Activated T-cell treated with anti-CD3 and anti-CD28 coated beads, Interleukin-2, amount 50 U/mL, for 24 hours (primary cell): ENCODE measurements around the gene BMPR1B.
"Not testable (repeated sequence)": the region's sequence is repeated elsewhere in the genome, so short reads cannot be mapped to it uniquely, and the experiment has no call there.

Experiments
- DNase-seq: peaks from one replicate; pipeline ENCODE4 v3.0.0-alpha.2; 2020
- H3K27ac Mint-ChIP-seq: 2 replicates; pipeline ENCODE4 v1.8.0; 2020; ENCODE audit warnings: mild to moderate bottlenecking, mixed read lengths
- H3K27me3 Mint-ChIP-seq: 2 replicates; pipeline ENCODE4 v1.8.0; 2020; ENCODE audit warnings: mixed read lengths
- H3K36me3 Mint-ChIP-seq: 2 replicates; pipeline ENCODE4 v1.8.0; 2020; ENCODE audit warnings: low read depth, mixed read lengths
- H3K4me1 Mint-ChIP-seq: 2 replicates; pipeline ENCODE4 v1.8.0; 2020; ENCODE audit warnings: low read depth, mixed read lengths
- H3K4me3 Mint-ChIP-seq: 2 replicates; pipeline ENCODE4 v1.8.0; 2020; ENCODE audit warnings: mild to moderate bottlenecking, moderate library complexity, mixed read lengths
- H3K9me3 Mint-ChIP-seq: 2 replicates; pipeline ENCODE4 v1.8.0; 2020; ENCODE audit warnings: mixed read lengths

BMPR1B gene

DNA sequence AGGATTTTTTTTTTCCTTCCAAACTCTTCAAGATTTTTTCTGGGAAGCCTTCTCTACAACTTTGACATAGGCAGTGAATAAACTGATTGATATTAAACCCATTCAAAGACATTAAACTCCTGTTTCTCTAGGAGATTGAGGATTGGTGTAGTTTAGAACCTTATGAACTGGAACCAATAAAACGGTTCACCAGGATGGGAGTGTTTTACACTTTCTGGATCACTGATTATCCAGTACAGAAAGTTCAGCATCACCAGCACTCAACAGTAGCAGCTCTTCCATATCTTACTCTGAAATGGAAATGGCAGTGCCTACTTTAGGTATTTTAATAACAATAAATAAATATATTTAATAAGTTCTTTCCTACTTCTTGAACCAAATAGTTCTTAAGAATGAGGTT is 76.7 kb downstream of the BMPR1B start:
- no peak overlapping the region for H3K4me3 Mint-ChIP-seq
- H3K27me3 Mint-ChIP-seq = no peaks in the 10 kb centered on the region
- no peaks in the 10 kb centered on the region for H3K9me3 Mint-ChIP-seq
- H3K4me1 Mint-ChIP-seq = no peaks in the 10 kb centered on the region
- no peaks in the 10 kb centered on the region for H3K36me3 Mint-ChIP-seq
- DNase-seq = no peak
- H3K27ac Mint-ChIP-seq = no peak overlapping the region

DNA sequence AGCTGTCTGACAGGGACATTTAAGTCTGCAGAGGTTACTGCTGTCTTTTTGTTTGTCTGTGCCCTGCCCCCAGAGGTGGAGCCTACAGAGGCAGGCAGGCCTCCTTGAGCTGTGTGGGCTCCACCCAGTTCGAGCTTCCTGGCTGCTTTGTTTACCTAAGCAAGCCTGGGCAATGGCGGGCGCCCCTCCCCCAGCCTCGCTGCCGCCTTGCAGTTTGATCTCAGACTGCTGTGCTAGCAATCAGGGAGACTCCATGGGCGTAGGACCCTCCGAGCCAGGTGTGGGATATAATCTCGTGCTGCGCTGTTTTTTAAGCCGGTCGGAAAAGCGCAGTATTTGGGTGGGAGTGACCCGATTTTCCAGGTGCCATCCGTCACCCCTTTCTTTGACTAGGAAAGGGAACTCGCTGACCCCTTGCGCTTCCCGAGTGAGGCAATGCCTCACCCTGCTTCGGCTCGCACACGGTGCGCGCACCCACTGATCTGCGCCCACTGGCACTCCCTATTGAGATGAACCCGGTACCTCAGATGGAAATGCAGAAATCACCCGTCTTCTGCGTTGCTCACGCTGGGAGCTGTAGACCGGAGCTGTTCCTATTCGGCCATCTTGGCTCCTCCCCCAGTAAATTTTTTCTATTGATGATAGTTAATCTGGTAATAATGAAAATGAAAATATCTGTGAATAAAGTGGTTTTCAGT is 83.6 kb downstream of the BMPR1B start:
- not testable (repeated sequence) for H3K27me3 Mint-ChIP-seq, H3K4me1 Mint-ChIP-seq, DNase-seq, H3K4me3 Mint-ChIP-seq, H3K36me3 Mint-ChIP-seq, H3K9me3 Mint-ChIP-seq, H3K27ac Mint-ChIP-seq

- H3K4me1 Mint-ChIP-seq = no peaks in the 10 kb centered on the region
- DNase-seq = no peak
- H3K27me3 Mint-ChIP-seq = no peaks in the 10 kb centered on the region
- no peaks in the 10 kb centered on the region for H3K9me3 Mint-ChIP-seq
- H3K36me3 Mint-ChIP-seq = no peaks in the 10 kb centered on the region
- no peak overlapping the region for H3K27ac Mint-ChIP-seq
- H3K4me3 Mint-ChIP-seq = no peak overlapping the region
These were observed 84.1 kb downstream of the BMPR1B start for GRCh38 chr4:94841864-94842221.

GRCh38 chr4:94843216-94843615 is 85.5 kb downstream of the BMPR1B start:
- Mint-ChIP-seq H3K9me3 (no peaks in the 10 kb centered on the region), H3K36me3 (no peaks in the 10 kb centered on the region), H3K27me3 (no peaks in the 10 kb centered on the region), H3K4me1 (no peaks in the 10 kb centered on the region), H3K27ac (no peak overlapping the region), H3K4me3 (no peak overlapping the region)
- DNase-seq = no peak

DNA sequence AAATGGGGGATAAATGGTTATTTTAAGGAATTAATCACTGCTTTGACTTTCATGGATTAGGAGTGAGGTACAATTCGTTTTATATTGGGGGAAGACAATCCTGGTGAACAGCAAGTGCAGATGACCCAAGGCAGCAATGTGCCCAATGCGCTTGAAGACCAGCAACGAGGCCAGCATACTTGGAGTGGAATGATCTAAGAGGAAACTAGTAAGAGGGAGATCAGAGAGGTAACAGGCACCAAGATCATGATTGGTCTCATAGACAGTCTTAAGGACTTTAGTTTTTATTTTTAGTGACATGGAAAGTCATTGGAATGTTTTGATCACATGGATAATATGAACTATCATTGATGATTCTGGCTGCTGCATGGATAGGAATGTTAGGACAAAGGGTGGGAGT is 90.6 kb downstream of the BMPR1B start:
- no peaks in the 10 kb centered on the region for H3K27me3 Mint-ChIP-seq
- H3K4me1 Mint-ChIP-seq = no peaks in the 10 kb centered on the region
- no peak overlapping the region for H3K27ac Mint-ChIP-seq
- DNase-seq = no peak
- H3K4me3 Mint-ChIP-seq = no peak overlapping the region
- H3K36me3 Mint-ChIP-seq = no peaks in the 10 kb centered on the region
- H3K9me3 Mint-ChIP-seq = no peaks in the 10 kb centered on the region

- Mint-ChIP-seq H3K36me3 (no peaks in the 10 kb centered on the region), H3K27ac (no peak overlapping the region), H3K4me3 (no peak overlapping the region), H3K4me1 (no peaks in the 10 kb centered on the region), H3K27me3 (no peaks in the 10 kb centered on the region), H3K9me3 (no peaks in the 10 kb centered on the region)
- no peak for DNase-seq
These were observed 92.1 kb downstream of the BMPR1B start for GRCh38 chr4:94849901-94850300.

DNA sequence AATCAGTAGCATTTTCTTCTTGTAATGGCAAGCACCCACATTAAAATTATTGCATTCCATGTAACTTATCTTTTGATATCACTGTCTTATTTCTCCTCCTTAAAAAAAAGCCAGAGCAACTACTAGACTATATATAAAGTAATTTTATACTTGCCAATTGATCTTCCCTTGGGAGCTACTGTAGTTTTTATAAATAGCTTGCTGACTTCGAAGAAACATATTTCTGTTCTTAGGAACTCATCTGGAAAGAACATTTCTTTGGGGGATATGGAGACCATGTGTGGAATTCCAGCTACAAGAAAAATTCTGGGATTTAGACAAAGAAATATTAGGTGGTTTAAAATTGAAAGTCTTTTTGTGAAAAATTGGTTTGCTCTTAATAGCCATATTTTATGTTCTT is 94.9 kb downstream of the BMPR1B start:
- DNase-seq = no peak
- no peaks in the 10 kb centered on the region for H3K4me1 Mint-ChIP-seq
- H3K36me3 Mint-ChIP-seq = no peaks in the 10 kb centered on the region
- no peak overlapping the region for H3K27ac Mint-ChIP-seq
- no peaks in the 10 kb centered on the region for H3K27me3 Mint-ChIP-seq
- no peaks in the 10 kb centered on the region for H3K9me3 Mint-ChIP-seq
- no peak overlapping the region for H3K4me3 Mint-ChIP-seq

GRCh38 chr4:94856030-94856429 is 98.3 kb downstream of the BMPR1B start:
- DNase-seq = no peak
- Mint-ChIP-seq H3K27me3 (no peaks in the 10 kb centered on the region), H3K27ac (no peak overlapping the region), H3K36me3 (no peaks in the 10 kb centered on the region), H3K4me3 (no peak overlapping the region), H3K4me1 (no peaks in the 10 kb centered on the region), H3K9me3 (no peaks in the 10 kb centered on the region)

DNA sequence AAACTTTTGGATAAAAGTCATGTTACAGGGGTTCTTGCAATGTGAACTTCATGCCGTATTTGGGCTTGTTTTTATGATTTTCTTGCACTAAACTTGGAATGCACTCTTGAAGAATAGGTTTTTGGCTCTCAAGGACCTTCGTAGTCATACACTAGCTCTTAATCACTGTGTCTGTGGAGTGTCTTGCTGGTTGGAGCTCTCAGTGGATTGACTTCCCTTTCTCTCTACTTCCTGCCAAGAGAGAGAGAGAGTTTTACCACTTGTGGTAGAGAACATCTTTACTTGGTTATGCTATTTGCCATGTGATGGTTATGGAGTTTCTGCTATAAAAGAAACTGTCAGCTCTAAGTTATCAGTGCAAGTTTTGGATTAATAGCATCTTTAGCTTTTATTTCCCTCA is 112.4 kb downstream of the BMPR1B start:
- H3K9me3 Mint-ChIP-seq = no peaks in the 10 kb centered on the region
- DNase-seq = no peak
- H3K4me1 Mint-ChIP-seq = no peaks in the 10 kb centered on the region
- no peak overlapping the region for H3K27ac Mint-ChIP-seq
- no peak overlapping the region for H3K4me3 Mint-ChIP-seq
- H3K36me3 Mint-ChIP-seq = no peaks in the 10 kb centered on the region
- no peaks in the 10 kb centered on the region for H3K27me3 Mint-ChIP-seq

- H3K4me3 Mint-ChIP-seq = no peak overlapping the region
- H3K4me1 Mint-ChIP-seq = no peaks in the 10 kb centered on the region
- no peak for DNase-seq
- no peak overlapping the region for H3K27ac Mint-ChIP-seq
- H3K36me3 Mint-ChIP-seq = no peaks in the 10 kb centered on the region
- H3K9me3 Mint-ChIP-seq = no peaks in the 10 kb centered on the region
- H3K27me3 Mint-ChIP-seq = no peaks in the 10 kb centered on the region
These were observed 114.0 kb downstream of the BMPR1B start for GRCh38 chr4:94871644-94872305.

DNA sequence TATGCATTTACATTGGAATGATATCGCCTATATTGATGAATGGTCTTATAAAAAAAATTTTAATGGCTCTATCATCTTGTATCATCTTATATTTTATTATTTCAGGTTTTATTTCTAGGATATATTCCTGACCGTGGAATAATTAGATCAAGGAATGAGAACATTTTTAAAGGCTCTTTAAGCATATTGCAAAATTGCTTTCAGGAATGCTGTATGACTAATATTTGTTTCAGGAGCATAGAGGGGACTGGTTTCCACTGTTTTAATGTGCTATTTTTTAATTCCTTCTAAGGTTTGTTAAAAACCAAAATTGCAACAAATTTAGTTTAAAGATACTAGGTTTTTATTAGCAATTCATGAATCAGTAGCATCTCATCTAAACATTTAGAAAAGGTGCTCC is 120.2 kb downstream of the BMPR1B start:
- Mint-ChIP-seq H3K4me3 (no peak overlapping the region), H3K9me3 (no peaks in the 10 kb centered on the region), H3K27me3 (no peaks in the 10 kb centered on the region), H3K36me3 (no peaks in the 10 kb centered on the region), H3K27ac (no peak overlapping the region), H3K4me1 (no peaks in the 10 kb centered on the region)
- no peak for DNase-seq

DNA sequence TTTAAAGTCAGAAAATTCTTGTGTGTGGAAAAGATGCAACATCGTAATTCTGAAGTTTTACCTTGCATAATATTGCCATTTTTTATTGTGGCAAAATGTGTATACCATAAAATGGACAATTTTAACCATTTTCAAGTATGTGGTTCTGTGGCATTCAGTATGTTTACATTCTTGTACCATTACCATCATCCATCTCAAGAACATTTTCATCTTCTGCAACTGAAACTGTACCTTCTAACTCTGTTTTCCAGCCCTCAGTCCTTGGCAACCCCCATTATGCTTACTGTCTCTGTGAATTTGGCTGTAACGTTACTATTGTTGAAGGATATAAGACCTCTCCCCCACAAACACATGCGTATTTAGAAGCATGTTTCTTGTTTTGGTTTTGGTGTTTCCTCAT is 123.2 kb downstream of the BMPR1B start:
- no peak for DNase-seq
- H3K27ac Mint-ChIP-seq = no peak overlapping the region
- H3K9me3 Mint-ChIP-seq = no peaks in the 10 kb centered on the region
- H3K27me3 Mint-ChIP-seq = no peaks in the 10 kb centered on the region
- H3K4me3 Mint-ChIP-seq = no peak overlapping the region
- no peaks in the 10 kb centered on the region for H3K4me1 Mint-ChIP-seq
- H3K36me3 Mint-ChIP-seq = no peaks in the 10 kb centered on the region

DNA sequence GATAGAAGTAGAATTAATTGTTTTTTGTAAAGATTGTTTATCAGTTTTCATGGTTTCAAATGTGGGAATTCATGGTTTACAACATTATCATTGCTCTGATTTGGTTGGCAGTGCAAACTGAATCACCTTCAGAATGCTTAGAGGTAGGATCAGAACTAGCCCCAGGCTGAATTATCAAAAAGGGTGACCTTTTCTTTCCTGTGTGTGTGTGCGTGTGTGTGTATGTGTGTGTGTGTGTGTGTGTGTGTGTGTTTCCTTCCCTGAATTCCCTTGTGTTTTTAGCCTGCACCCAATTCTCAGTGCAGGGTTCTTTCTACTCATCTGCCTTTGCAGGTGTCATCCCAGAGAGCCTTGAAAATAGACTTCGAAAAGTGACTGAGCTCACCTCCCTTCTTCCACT is 125.0 kb downstream of the BMPR1B start:
- Mint-ChIP-seq H3K4me3 (no peak overlapping the region), H3K27me3 (no peaks in the 10 kb centered on the region), H3K9me3 (no peaks in the 10 kb centered on the region), H3K27ac (no peak overlapping the region), H3K36me3 (no peaks in the 10 kb centered on the region), H3K4me1 (no peaks in the 10 kb centered on the region)
- no peak for DNase-seq

DNA sequence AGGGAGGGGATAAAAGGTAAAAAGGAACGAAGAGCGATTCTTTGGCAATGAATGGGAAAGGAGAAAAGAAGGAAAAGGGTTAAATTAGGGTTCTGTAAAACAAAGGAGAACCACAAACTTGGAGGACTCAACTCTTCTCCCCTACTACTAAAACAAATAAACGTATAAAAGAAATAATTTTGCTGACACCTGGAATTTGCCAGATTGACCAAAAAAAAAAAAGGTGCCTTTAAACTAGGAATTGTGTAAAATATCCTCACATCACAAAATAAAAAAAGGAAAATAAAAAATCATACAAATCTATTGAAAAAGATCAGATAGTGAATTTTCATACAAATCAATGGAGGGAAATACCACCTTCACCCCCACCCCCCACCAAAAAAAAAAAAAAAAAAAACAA is 129.3 kb downstream of the BMPR1B start:
- Mint-ChIP-seq H3K4me3 (no peak overlapping the region), H3K9me3 (no peaks in the 10 kb centered on the region), H3K27me3 (no peaks in the 10 kb centered on the region), H3K27ac (no peak overlapping the region), H3K4me1 (no peaks in the 10 kb centered on the region), H3K36me3 (no peaks in the 10 kb centered on the region)
- DNase-seq = no peak

- H3K27me3 Mint-ChIP-seq = no peaks in the 10 kb centered on the region
- no peaks in the 10 kb centered on the region for H3K4me1 Mint-ChIP-seq
- no peaks in the 10 kb centered on the region for H3K9me3 Mint-ChIP-seq
- no peak for DNase-seq
- no peak overlapping the region for H3K27ac Mint-ChIP-seq
- no peak overlapping the region for H3K4me3 Mint-ChIP-seq
- H3K36me3 Mint-ChIP-seq = no peaks in the 10 kb centered on the region
These were observed 131.8 kb downstream of the BMPR1B start for GRCh38 chr4:94889523-94889922.

DNA sequence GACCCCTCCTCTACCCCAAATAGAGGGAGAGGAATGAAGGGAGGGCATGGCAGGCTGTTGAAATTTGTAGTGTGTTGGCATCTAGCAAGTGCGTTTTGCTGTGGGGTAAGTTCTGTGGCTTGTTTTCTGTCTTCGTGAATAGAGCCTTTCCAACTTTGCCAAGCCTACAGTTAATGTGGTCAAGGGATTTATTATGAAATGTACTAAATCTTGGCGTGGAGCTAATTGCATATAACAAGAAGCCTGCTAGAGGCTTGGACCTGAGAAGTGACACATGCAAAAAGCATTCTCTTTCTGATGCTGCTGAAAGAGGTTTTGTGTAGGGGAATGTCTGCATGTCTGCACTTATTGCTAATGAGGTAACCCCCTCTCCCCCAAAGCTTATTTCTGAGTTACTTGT is 132.2 kb downstream of the BMPR1B start:
- no peak for DNase-seq
- Mint-ChIP-seq H3K4me1 (no peaks in the 10 kb centered on the region), H3K9me3 (no peaks in the 10 kb centered on the region), H3K27me3 (no peaks in the 10 kb centered on the region), H3K27ac (no peak overlapping the region), H3K4me3 (no peak overlapping the region), H3K36me3 (no peaks in the 10 kb centered on the region)
